ENCODE measurements around the gene ILRUN. TPM values are rescaled to one million over a fixed set of nuclear protein-coding genes. Genes with fewer than 3 reads are reported as not detected.
A peak's percentile ranks its signal among the peaks of the same experiment; 100 is the strongest.
"Not testable (repeated sequence)": the region's sequence is repeated elsewhere in the genome, so short reads cannot be mapped to it uniquely, and the experiment has no call there.

The ILRUN gene
- total RNA-seq, 4 donors from 2014 or later, result 77.5 to 84.1 (median 80.1) TPM

GRCh38 chr6:34714663-34715062, 18.1 kb upstream of the ILRUN start:
- DNase-seq (ENCODE audit: low spot score), result no peak
- TF ChIP-seq, protein P1, sequence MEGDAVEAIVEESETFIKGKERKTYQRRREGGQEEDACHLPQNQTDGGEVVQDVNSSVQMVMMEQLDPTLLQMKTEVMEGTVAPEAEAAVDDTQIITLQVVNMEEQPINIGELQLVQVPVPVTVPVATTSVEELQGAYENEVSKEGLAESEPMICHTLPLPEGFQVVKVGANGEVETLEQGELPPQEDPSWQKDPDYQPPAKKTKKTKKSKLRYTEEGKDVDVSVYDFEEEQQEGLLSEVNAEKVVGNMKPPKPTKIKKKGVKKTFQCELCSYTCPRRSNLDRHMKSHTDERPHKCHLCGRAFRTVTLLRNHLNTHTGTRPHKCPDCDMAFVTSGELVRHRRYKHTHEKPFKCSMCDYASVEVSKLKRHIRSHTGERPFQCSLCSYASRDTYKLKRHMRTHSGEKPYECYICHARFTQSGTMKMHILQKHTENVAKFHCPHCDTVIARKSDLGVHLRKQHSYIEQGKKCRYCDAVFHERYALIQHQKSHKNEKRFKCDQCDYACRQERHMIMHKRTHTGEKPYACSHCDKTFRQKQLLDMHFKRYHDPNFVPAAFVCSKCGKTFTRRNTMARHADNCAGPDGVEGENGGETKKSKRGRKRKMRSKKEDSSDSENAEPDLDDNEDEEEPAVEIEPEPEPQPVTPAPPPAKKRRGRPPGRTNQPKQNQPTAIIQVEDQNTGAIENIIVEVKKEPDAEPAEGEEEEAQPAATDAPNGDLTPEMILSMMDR (IDR thresholded peaks at IDR 0.05), result no peak
- no peak for ATAC-seq (ENCODE audit: low FRiP score)

GRCh38 chr6:34712881-34713280, 16.3 kb upstream of the ILRUN start:
- not testable (repeated sequence) for ATAC-seq (ENCODE audit: low FRiP score); DNase-seq (ENCODE audit: low spot score)

- peak; percentile 94 for ATAC-seq (ENCODE audit: low FRiP score)
- DNase-seq (ENCODE audit: low spot score), result no peak
- TF ChIP-seq, protein P1 (IDR thresholded peaks at IDR 0.05), result no peak
These were observed 12.8 kb upstream of the ILRUN start for GRCh38 chr6:34709386-34709785.

DNA sequence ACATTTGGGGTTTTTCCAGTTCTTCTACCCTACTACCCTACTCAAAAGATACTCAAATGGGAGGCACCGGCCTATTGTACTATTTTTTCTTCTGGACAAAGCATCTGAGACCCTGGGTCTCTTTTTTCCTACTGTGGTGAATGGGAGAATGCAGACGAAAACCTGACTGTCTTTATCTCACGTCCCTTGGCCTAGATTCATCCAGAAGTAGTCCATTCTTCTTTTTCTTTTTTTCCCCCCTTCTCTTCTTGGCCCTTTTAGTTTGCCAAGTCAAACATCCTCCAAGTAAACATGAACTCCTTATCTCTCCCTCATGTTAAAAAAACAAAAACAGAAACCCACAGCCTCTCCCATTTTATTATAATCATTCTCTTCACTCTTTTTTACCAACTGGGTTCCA, 8.7 kb upstream of the ILRUN start:
- TF ChIP-seq, protein P1 (IDR thresholded peaks at IDR 0.05), result no peak
- DNase-seq (ENCODE audit: low spot score) (no peak), ATAC-seq (ENCODE audit: low FRiP score) (no peak)

- DNase-seq (ENCODE audit: low spot score) (no peak), ATAC-seq (ENCODE audit: low FRiP score) (no peak)
- TF ChIP-seq, protein P1 (IDR thresholded peaks at IDR 0.05), result no peak
These were observed 4.6 kb upstream of the ILRUN start for GRCh38 chr6:34701199-34701598.

DNA sequence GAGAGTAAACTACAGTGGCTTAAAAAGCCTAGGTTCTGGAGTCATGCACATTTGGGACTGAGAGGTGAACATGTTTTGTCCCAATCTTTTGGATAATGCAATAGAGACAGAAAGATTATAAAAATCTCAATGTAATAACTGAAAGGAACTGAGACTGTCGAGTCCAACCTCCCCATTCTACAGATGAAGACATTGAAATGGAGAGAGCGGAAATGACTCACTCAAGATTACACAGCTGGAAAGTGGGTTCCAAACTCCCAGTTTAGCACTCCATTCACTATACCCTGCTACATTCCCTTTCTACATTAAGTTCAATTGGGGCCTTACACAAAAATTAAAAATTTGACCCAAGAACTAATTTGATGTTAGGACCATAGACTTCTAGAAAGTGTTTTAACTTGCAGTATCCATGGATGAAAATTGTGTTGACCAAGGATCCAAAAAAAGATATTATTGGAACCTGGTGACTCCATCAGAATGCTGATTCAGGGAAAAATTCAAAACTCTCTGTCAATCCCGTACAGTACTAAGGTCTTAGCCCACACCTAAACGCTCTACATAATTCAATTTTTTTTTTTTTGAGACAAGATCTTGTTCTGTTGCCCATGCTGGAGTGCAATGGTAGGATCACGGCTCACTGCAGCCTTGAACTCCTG, 1.5 kb upstream of the ILRUN start:
- TF ChIP-seq, protein P1 (IDR thresholded peaks at IDR 0.05), result no peak
- no peak for ATAC-seq (ENCODE audit: low FRiP score)
- DNase-seq (ENCODE audit: low spot score), result no peak

- TF ChIP-seq, protein P1 (IDR thresholded peaks at IDR 0.05), result no peak
- no peak for ATAC-seq (ENCODE audit: low FRiP score)
- no peak for DNase-seq (ENCODE audit: low spot score)
These were observed 923 bp upstream of the ILRUN start for GRCh38 chr6:34697544-34697836.
